ENCODE measurements around the gene REPS2.

- TF ChIP-seq ZNF239 (CRISPR knock-in tag; IDR thresholded peaks at IDR 0.05) (no peak), ZZZ3 (IDR thresholded peaks at IDR 0.05) (no peak), CTCF (IDR thresholded peaks at IDR 0.05 in 2 of 3, conservative IDR thresholded peaks at IDR 0.05 in 1 of 3; ENCODE audit: insufficient read depth in 2 of 3, low read depth in 1 of 3, low read length in 3 of 3) (no peak), ZNF143 (CRISPR knock-in tag; IDR thresholded peaks at IDR 0.05) (no peak), E2F4 (CRISPR knock-in tag; IDR thresholded peaks at IDR 0.05; ENCODE audit: low read depth) (no peak), ZFP36 (IDR thresholded peaks at IDR 0.05; ENCODE audit: low read depth, low read length, partially characterized antibody) (no peak), THRAP3 (IDR thresholded peaks at IDR 0.05; ENCODE audit: borderline replicate concordance) (no peak), NELFE (IDR thresholded peaks at IDR 0.05; ENCODE audit: insufficient read depth, insufficient read length) (no peak)
These were observed 44.4 kb downstream of the REPS2 start for GRCh38 chrX:16990839-16991238.
